SHP77 treated with DMSO at 0.1 percent for 48 hours (cell line): ENCODE measurements around the gene RINL.
"Not testable (repeated sequence)": the region's sequence is repeated elsewhere in the genome, so short reads cannot be mapped to it uniquely, and the experiment has no call there.

Experiments
- DNase-seq: peaks from one replicate; lab custom pipeline; 2025; lab: John Stamatoyannopoulos, UW

Gene RINL

GRCh38 chr19:38905620-38906019, 27.5 kb upstream of the RINL start:
- DNase-seq, result no peak

GRCh38 chr19:38904581-38905539, 26.8 kb upstream of the RINL start:
- DNase-seq, result no peak

- DNase-seq, result no peak
Observed at GRCh38 chr19:38901683-38902082, 23.6 kb upstream of the RINL start.

DNA sequence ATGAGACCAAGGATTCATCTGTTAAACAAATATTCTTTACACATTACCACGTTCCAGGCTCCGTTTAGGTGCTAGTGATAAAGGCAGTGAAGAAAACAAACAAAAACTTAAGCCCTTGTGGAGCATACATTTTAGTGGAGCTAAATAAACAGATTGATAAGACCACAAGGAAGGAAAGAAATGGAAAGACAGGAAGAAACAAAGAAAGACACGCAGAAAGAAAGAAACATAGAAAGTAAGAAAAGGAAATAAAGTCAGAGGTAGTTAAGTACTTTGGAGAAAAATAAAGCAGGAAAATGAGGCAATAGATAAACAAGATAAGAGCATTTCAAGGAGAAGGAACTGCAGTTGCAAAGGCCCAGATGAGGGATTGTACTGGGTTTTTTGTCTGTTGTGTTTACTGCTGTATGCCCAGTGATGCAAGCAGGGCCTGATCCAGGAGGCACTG, 22.7 kb upstream of the RINL start:
- no peak for DNase-seq

DNA sequence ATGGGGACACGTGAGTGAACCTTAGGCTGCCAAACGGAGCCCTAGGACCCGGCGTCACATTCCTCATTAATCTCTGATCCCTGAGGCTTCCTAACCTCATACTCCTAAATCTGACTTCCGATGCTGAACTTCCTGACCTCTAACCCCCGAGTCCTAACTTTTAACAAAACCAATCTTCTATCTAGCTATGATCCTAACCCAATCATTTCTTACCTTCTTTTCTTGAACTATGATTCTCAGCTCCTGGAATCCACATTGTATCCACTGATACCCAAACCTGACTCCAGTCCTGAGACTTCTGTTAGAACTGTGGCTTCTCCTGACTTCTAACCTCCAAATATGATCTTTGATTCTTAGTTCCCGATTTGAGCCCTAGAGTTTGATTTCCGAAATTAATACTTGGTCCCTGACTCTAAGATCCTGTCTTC, 22.1 kb upstream of the RINL start:
- DNase-seq, result no peak

GRCh38 chr19:38899447-38900201, 21.5 kb upstream of the RINL start, which contains the start of the genes NFKBIB and SIRT2:
TSS of gene NFKBIB (plus strand) at chr19:38899969. CDS start at chr19:38900033, 64 bp downstream.
TSS of gene SIRT2 (minus strand) at chr19:38899618. CDS start at chr19:38899521, 97 bp downstream.
- peak; percentile 100 for DNase-seq

DNA sequence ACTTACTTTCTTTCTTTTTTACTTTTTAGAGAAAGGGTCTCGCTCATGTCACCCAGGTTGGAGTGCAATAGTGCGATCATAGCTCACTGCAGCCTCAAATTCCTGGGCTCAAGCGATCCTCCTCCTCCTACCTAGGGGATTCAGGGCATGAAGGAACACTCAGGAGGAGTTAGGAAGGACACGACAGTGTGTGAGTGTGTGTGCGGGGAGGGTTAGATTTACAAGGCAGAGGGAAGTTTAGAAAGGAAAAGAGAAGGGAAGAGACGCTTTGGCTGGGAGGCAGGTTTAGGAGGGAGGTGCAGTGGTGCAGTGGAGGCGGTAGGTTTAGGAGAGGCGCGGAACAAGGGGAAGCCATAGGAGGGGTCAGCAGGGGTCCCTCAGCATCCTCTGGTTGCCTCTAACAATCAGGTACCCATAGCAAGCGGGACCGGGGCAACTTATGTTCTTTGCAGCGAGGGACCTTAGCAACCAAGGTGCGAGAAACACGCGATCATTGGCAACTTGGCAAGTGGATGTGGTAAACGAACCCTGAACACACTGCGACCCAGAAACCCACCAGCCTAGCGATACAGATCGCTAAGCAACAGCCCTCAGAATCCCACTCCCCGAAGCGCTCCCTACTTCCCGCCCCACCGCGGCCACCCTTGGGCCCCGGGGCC, 20.8 kb upstream of the RINL start:
- no peak for DNase-seq

DNA sequence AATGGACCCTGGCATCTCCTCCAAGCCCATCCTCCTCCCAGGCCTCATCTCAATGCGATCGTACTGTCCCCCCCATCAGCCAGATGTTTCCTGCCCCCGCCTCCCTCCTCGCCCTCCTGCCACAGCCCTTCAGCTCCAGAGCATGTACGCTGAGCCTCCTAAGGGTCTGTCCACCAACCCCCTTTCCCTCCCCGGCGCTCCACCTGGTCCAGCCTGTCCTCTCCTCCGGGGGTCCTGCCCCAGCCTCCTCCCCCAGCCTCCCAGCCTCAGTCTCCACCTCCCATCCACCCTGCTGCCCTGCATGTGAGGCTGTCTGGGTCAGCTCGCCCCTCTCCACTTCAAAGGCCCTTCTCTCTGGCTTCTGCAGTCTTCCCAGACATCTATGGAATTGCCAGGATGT, 16.9 kb upstream of the RINL start:
- no peak for DNase-seq

- DNase-seq, result no peak
Observed at GRCh38 chr19:38893341-38893771, 15.3 kb upstream of the RINL start.

GRCh38 chr19:38892841-38893240, 14.8 kb upstream of the RINL start:
- peak; percentile 67 for DNase-seq

- no peak for DNase-seq
Observed at GRCh38 chr19:38891771-38892170, 13.7 kb upstream of the RINL start.

DNA sequence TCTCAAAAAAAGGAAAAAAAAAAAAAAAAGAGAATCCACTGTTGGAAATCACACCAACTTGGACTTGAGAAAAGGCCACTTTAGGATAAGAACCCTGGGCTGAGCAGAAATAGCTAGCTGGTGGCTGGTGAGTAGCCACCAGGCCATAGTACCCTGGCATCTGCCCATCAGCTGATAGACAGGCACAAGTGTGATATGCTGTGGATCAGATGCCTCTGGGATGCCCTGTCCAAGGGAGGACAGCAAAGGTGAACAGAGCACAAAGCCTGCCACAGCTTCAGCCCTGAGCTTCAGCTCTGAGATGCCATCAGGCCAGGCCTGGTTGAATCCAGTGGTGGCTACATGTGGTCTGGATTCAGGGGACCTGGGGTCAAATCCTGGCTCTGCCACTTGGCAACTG, 12.6 kb upstream of the RINL start:
- DNase-seq, result no peak

- DNase-seq, result no peak
Observed at GRCh38 chr19:38889803-38890202, 11.7 kb upstream of the RINL start.

DNA sequence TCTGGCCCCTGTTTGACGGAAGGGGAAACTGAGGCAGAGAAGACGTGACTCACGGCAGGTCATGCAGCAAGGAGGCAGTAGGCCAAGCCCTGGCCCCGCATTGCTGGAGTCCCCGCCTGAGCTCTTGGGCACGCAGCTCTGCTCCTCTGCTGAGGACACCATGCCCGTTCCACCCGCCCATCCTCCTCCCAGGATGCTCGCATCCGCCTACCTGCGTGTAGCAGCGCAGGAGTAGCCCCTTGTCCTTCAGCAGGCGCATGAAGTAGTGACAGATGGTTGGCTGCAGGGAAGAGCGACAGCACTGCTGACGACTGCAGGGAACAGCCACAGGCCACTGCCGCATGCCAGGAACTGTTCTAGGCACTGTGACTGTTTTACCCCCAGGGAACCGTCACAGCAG, 10.8 kb upstream of the RINL start:
- DNase-seq, result no peak

GRCh38 chr19:38884691-38885090, 6.6 kb upstream of the RINL start:
- not testable (repeated sequence) for DNase-seq

DNA sequence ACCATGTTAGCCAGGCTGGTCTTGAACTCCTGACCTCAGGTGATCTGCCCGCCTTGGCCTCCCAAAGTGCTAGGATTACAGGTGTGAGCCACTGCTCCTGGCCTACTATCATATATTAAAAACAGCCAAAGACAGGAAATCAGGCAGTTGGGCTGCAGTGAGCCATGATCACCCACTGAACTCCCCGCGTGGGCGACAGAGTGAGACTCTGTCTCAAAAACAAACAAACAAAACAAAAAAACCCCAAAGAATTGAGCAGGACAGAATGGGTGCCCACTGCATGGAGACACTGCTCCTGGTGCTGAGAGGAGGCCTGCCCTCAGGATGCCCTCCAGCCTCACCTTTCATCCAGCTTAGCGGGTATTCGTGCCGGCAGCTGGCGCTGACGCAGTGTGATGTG, 5.2 kb upstream of the RINL start:
- no peak for DNase-seq

GRCh38 chr19:38880882-38881609, 3.0 kb upstream of the RINL start:
- no peak for DNase-seq

- no peak for DNase-seq
Observed at GRCh38 chr19:38880076-38880881, 2.2 kb upstream of the RINL start.

GRCh38 chr19:38879400-38879751, 1.3 kb upstream of the RINL start:
- DNase-seq, result no peak

DNA sequence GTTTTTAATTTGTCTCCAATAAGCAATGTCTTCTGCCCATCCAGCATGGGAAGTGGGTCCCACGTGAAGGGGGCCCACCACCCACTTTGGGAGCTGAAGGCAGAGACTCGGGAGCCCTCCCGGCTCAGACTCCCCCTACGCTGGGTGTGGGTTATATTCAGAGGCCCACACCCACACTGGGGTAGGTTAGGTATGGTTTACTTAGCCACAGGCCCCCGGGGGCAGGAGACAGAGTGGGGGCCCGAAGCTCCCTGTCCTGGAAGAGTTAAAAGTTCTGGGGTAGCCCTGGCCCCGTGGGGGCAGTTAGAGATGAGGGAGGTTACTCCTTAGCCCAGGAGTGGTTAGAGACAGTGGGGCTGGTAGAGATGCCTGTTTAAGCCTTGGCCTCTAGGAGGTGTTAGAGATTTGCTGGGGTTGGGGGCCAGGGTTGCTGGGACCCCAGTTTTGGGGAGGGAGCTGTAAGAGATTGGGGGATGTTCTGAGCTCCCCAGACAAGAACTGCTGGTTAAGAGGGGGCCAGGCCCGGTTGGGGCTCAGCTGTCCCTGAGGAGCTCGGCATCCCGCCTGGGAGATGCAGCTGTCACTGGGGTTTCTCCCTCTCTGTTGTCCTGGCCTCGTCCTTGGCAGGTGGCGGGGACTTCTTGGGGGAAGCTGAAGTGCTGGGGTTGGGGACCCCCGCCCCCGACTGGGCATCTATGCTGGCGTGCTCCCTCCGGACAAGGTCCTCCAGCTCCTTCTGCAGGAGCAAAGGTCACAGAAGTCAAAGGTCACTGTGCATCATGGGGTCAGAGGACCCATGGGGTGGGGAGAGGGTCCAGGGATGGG, 712 bp upstream of the RINL start:
- DNase-seq, result no peak
